ENCODE measurements around the gene ARHGAP23. TPM values are rescaled to one million over a fixed set of nuclear protein-coding genes. Genes with fewer than 3 reads are reported as not detected.

Gene ARHGAP23
- total RNA-seq, 1 experiment from 2014 or later: 83.5 TPM

DNA sequence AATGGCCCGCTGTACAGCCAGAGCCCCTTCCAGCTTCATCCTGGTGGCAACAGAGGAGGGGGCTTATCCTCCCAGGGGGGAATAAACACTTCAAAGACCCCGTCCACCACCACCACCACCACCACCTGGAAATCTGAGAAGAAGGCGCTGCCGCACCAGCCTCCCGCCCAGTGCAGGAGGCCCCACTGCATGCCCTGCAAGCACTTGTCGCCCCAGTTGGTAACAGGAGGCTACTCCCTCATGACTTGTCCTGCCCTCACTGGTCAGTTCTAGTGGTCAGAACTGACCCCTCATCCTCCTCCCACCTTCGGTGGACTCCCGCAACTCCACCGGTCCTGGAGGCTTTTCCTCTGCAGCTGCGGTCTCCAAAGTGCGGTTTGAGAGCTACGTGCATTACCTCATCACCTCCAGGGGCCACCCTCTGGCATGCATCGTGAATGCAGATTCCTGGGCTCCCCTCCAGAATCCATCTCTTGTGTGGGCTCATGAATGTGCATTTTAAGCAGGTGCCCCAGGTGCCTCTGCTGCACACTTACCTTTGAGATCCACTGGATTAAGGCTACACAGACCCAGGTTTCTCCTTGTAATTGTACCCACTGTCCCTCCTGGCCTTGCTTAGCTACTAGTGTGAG is 105.7 kb downstream of the ARHGAP23 start:
- H3K27me3 ChIP-seq (replicated peaks; ENCODE audit: control insufficient read depth, insufficient read depth, low read length): no peaks in the 10 kb centered on the region
- DNase-seq: no peak
- no peaks in the 10 kb centered on the region for H3K9me3 ChIP-seq
- peaks cover 3% of the 10 kb centered on the region for H3K27me3 Mint-ChIP-seq (ENCODE audit: insufficient read depth, unreplicated experiment)
- no peaks in the 10 kb centered on the region for H3K36me3 ChIP-seq (ENCODE audit: control insufficient read depth, insufficient read depth, low read length)
- no peaks in the 10 kb centered on the region for H3K4me1 ChIP-seq
- ChIA-PET POLR2A (no interaction called here), CTCF (interaction anchor here (0.7 to 2.0 kb wide), 6 partner anchors 11 to 135 kb away, joined by 3 to 10 read pairs (median 3); no protein-coding TSS in a partner anchor)
- peaks cover 4% of the 10 kb centered on the region for H3K4me1 Mint-ChIP-seq (ENCODE audit: low read depth, unreplicated experiment)
- H3K9me3 Mint-ChIP-seq (ENCODE audit: unreplicated experiment): no peaks in the 10 kb centered on the region
- BruUV-seq (replicated peaks): no TSS peak
- H3K27ac Mint-ChIP-seq (ENCODE audit: unreplicated experiment): no peak overlapping the region
- intact Hi-C loops (cut with micrococcal nuclease; ENCODE audit: unreplicated experiment): no loop called here
- no peak overlapping the region for H3K4me3 Mint-ChIP-seq (ENCODE audit: unreplicated experiment)
- H3K36me3 Mint-ChIP-seq (ENCODE audit: insufficient read depth, unreplicated experiment): peaks cover 20% of the 10 kb centered on the region
- H3K4me3 ChIP-seq (ENCODE audit: low read depth, low read length): no peak overlapping the region
- TF ChIP-seq, protein P1, sequence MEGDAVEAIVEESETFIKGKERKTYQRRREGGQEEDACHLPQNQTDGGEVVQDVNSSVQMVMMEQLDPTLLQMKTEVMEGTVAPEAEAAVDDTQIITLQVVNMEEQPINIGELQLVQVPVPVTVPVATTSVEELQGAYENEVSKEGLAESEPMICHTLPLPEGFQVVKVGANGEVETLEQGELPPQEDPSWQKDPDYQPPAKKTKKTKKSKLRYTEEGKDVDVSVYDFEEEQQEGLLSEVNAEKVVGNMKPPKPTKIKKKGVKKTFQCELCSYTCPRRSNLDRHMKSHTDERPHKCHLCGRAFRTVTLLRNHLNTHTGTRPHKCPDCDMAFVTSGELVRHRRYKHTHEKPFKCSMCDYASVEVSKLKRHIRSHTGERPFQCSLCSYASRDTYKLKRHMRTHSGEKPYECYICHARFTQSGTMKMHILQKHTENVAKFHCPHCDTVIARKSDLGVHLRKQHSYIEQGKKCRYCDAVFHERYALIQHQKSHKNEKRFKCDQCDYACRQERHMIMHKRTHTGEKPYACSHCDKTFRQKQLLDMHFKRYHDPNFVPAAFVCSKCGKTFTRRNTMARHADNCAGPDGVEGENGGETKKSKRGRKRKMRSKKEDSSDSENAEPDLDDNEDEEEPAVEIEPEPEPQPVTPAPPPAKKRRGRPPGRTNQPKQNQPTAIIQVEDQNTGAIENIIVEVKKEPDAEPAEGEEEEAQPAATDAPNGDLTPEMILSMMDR (IDR thresholded peaks at IDR 0.05; ENCODE audit: insufficient read depth in 1 of 2, low read depth in 1 of 2, low read length in 1 of 2, severe bottlenecking in 1 of 2, unreplicated experiment in 1 of 2): no peak

DNA sequence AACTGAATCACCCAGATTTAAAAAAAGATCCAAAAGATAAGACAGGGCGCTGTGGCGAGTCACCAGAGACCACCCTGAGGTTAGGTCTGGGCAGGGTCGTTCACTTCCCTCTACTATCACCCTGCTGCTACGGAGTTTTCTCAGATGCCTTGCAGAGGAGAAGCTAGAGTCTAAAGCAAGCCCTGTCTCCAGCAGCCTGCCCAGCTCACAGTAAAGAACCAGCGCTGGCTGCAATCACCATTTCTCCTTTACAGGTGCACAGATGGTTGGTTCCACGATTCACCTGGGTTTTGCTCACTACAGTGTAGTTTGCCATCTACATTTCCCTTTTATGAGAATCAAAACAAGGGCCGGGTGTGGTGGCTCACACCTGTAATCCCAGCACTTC is 106.2 kb downstream of the ARHGAP23 start:
- DNase-seq: no peak
- H3K4me3 ChIP-seq (ENCODE audit: low read depth, low read length): no peak overlapping the region
- Mint-ChIP-seq H3K9me3 (ENCODE audit: unreplicated experiment) (no peaks in the 10 kb centered on the region), H3K27ac (ENCODE audit: unreplicated experiment) (no peak overlapping the region), H3K4me3 (ENCODE audit: unreplicated experiment) (no peak overlapping the region), H3K27me3 (ENCODE audit: insufficient read depth, unreplicated experiment) (peaks cover 3% of the 10 kb centered on the region), H3K4me1 (ENCODE audit: low read depth, unreplicated experiment) (peaks cover 4% of the 10 kb centered on the region), H3K36me3 (ENCODE audit: insufficient read depth, unreplicated experiment) (peaks cover 20% of the 10 kb centered on the region)
- H3K9me3 ChIP-seq: no peaks in the 10 kb centered on the region
- intact Hi-C loops (cut with micrococcal nuclease; ENCODE audit: unreplicated experiment): no loop called here
- H3K4me1 ChIP-seq: no peaks in the 10 kb centered on the region
- POLR2A ChIA-PET: no interaction called here
- H3K36me3 ChIP-seq (ENCODE audit: control insufficient read depth, insufficient read depth, low read length): no peaks in the 10 kb centered on the region
- CTCF ChIA-PET: interaction anchor here (0.6 to 2.0 kb wide), 6 partner anchors 24 to 134 kb away, joined by 3 to 10 read pairs (median 3); no protein-coding TSS in a partner anchor
- no peaks in the 10 kb centered on the region for H3K27me3 ChIP-seq (replicated peaks; ENCODE audit: control insufficient read depth, insufficient read depth, low read length)
- BruUV-seq (replicated peaks): no TSS peak
- TF ChIP-seq, protein P1 (IDR thresholded peaks at IDR 0.05; ENCODE audit: insufficient read depth in 1 of 2, low read depth in 1 of 2, low read length in 1 of 2, severe bottlenecking in 1 of 2, unreplicated experiment in 1 of 2): no peak

DNA sequence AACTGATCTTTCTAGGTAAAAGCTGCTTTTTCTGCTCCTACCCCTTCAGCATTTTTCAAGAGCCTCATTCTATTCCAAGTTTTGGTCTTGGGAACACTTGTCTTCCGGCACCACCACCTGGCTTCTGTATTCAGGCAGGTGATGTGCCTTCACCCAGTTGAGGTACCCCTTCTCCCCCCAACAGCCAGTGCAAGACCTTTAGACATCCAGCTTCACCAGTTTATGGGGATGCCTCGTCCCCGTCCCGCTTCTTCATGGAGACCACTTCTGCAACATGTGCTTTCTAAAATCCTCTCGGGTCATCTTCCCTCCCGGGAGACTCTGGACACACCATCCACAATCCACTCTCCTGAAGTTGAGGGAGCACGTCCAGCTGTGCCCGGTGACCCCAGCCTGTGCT is 107.6 kb downstream of the ARHGAP23 start:
- Histone ChIP-seq H3K4me3 (ENCODE audit: low read depth, low read length) (no peak overlapping the region), H3K4me1 (no peaks in the 10 kb centered on the region), H3K9me3 (no peaks in the 10 kb centered on the region), H3K36me3 (ENCODE audit: control insufficient read depth, insufficient read depth, low read length) (no peaks in the 10 kb centered on the region), H3K27me3 (replicated peaks; ENCODE audit: control insufficient read depth, insufficient read depth, low read length) (no peaks in the 10 kb centered on the region)
- no TSS peak for BruUV-seq (replicated peaks)
- TF ChIP-seq, protein P1 (IDR thresholded peaks at IDR 0.05; ENCODE audit: insufficient read depth in 1 of 2, low read depth in 1 of 2, low read length in 1 of 2, severe bottlenecking in 1 of 2, unreplicated experiment in 1 of 2): no peak
- Mint-ChIP-seq H3K36me3 (ENCODE audit: insufficient read depth, unreplicated experiment) (peaks cover 20% of the 10 kb centered on the region), H3K4me1 (ENCODE audit: low read depth, unreplicated experiment) (peaks cover 4% of the 10 kb centered on the region), H3K4me3 (ENCODE audit: unreplicated experiment) (no peak overlapping the region), H3K27ac (ENCODE audit: unreplicated experiment) (no peak overlapping the region), H3K9me3 (ENCODE audit: unreplicated experiment) (no peaks in the 10 kb centered on the region), H3K27me3 (ENCODE audit: insufficient read depth, unreplicated experiment) (no peaks in the 10 kb centered on the region)
- CTCF ChIA-PET: interaction anchor here (1.0 kb wide), 1 partner anchor 22 kb away, joined by 3 read pairs; no protein-coding TSS in a partner anchor
- POLR2A ChIA-PET: interaction anchor here (0.6 kb wide), 1 partner anchor 22 kb away, joined by 3 read pairs; no protein-coding TSS in a partner anchor
- DNase-seq: no peak
- intact Hi-C loops (cut with micrococcal nuclease; ENCODE audit: unreplicated experiment): no loop called here
